ENCODE data around the gene CDC14A. TPM values are rescaled to one million over a fixed set of nuclear protein-coding genes. Genes with fewer than 3 reads are reported as not detected.

The CDC14A gene
- total and polyA plus RNA-seq, 2 of the 8 experiments (the other 6 are each of a cell fraction or from before 2014, with no cell fraction given): 3.2 to 8.9 TPM

GRCh38 chr1:100423832-100424337, 71.6 kb downstream of the CDC14A start (continued):
- no peak for TF ChIP-seq TEAD4 (IDR thresholded peaks at IDR 0.05; ENCODE audit: low read depth, low read length)
- no peak for TF ChIP-seq RBBP5 (IDR thresholded peaks at IDR 0.05; ENCODE audit: borderline replicate concordance, low read depth, low read length)
- TF ChIP-seq TAF1 (IDR thresholded peaks at IDR 0.05; ENCODE audit: low read depth, low read length): no peak
- no peak for TF ChIP-seq POLR2A (IDR thresholded peaks at IDR 0.05; ENCODE audit: control extremely low read depth in 1 of 2, low read depth in 2 of 2, low read length in 2 of 2)

Data from H1 (cell line).